ENCODE data around the gene CDKL2.

DNA sequence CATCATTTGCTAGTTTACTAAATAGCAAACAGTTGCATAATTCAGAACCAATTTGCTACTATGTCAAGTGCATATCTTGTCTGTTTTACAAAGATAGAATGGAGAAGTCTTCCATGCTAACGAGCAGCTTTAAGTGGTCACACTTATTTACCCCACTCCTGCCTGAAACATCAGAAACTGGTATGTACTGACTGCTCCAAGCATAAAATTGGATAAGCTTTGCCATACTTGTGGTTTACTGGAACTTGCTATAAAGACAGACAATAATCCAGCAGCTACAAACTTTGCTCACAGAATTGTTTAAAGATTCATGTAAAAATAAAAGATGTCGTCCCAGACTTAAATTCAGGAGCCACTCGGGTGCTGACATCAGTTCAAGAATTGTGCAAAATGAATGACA lies 13.3 kb upstream of the CDKL2 start:
- TF ChIP-seq HCFC1 (IDR thresholded peaks at IDR 0.05; ENCODE audit: low read depth, low read length) (no peak), POLR2B (IDR thresholded peaks at IDR 0.05; ENCODE audit: low read depth, partially characterized antibody) (no peak), BHLHE40 (IDR thresholded peaks at IDR 0.05; ENCODE audit: low read length) (no peak), MAFK (IDR thresholded peaks at IDR 0.05; ENCODE audit: low read length) (no peak), RNF219 (CRISPR knock-in tag; IDR thresholded peaks at IDR 0.05) (no peak), FOXA1 (IDR thresholded peaks at IDR 0.05; ENCODE audit: borderline replicate concordance) (no peak), EP300 (IDR thresholded peaks at IDR 0.05; ENCODE audit: low read length) (no peak), SREBF2 (CRISPR knock-in tag; IDR thresholded peaks at IDR 0.05) (no peak), STAG1 (CRISPR knock-in tag; IDR thresholded peaks at IDR 0.05; ENCODE audit: borderline replicate concordance) (no peak), AFF4 (CRISPR knock-in tag; IDR thresholded peaks at IDR 0.05) (no peak)
- TF ChIP-seq, protein P1, sequence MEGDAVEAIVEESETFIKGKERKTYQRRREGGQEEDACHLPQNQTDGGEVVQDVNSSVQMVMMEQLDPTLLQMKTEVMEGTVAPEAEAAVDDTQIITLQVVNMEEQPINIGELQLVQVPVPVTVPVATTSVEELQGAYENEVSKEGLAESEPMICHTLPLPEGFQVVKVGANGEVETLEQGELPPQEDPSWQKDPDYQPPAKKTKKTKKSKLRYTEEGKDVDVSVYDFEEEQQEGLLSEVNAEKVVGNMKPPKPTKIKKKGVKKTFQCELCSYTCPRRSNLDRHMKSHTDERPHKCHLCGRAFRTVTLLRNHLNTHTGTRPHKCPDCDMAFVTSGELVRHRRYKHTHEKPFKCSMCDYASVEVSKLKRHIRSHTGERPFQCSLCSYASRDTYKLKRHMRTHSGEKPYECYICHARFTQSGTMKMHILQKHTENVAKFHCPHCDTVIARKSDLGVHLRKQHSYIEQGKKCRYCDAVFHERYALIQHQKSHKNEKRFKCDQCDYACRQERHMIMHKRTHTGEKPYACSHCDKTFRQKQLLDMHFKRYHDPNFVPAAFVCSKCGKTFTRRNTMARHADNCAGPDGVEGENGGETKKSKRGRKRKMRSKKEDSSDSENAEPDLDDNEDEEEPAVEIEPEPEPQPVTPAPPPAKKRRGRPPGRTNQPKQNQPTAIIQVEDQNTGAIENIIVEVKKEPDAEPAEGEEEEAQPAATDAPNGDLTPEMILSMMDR (IDR thresholded peaks at IDR 0.05 in 2 of 3, conservative IDR thresholded peaks at IDR 0.05 in 1 of 3; ENCODE audit: insufficient read depth in 2 of 3, low read depth in 1 of 3, low read length in 3 of 3) = no peak
- TF ChIP-seq, protein P2, sequence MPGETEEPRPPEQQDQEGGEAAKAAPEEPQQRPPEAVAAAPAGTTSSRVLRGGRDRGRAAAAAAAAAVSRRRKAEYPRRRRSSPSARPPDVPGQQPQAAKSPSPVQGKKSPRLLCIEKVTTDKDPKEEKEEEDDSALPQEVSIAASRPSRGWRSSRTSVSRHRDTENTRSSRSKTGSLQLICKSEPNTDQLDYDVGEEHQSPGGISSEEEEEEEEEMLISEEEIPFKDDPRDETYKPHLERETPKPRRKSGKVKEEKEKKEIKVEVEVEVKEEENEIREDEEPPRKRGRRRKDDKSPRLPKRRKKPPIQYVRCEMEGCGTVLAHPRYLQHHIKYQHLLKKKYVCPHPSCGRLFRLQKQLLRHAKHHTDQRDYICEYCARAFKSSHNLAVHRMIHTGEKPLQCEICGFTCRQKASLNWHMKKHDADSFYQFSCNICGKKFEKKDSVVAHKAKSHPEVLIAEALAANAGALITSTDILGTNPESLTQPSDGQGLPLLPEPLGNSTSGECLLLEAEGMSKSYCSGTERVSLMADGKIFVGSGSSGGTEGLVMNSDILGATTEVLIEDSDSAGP (CRISPR knock-in tag; IDR thresholded peaks at IDR 0.05) = no peak

Data from K562 (cell line).